ENCODE data around the gene RNF130.

- TF ChIP-seq CTCF (IDR thresholded peaks at IDR 0.05) (no peak), EZH2 (IDR thresholded peaks at IDR 0.05) (no peak)
Measured at GRCh38 chr5:180069589-180070247, 1.8 kb downstream of the RNF130 start.
